ENCODE results near the gene SIGLEC12. TPM values are rescaled to one million over a fixed set of nuclear protein-coding genes. Genes with fewer than 3 reads are reported as not detected.

Gene SIGLEC12
- total and polyA plus RNA-seq, 9 of the 15 experiments (the other 6 are each of a cell fraction or from before 2014, with no cell fraction given), result 0.08 to 1.3 (median 0.54) TPM

DNA sequence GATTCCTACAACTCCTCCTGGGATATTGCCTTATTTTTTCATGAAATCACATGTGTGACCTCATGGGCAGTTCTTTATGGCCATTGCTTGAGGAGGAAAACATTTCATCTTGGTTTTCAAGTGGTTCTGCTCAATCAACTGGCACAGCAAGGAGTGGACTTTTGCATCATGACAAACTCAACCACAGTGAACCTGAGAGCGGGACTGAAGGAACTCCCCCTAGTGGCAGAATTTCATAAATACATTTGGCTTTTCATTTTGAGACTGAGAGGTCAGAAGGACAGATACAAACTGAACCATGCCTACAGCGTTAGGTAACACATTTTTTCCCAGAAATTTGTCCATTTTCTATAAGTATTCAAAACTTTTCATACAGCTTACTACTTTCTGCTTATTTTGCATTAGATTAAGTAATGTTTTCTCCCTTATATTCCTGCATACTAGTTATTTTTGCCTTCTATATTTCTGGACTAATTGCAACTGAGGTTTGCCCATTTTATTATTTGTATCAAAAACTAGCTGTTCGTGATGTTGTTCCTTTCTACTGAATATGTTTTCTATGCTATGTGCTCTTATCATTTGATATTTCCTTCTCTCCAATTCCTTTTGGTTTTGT lies 13.4 kb upstream of the SIGLEC12 start (continued):
- TF ChIP-seq NR2C2 (CRISPR knock-in tag; IDR thresholded peaks at IDR 0.05), result no peak
- TF ChIP-seq NR2C2 (tag; IDR thresholded peaks at IDR 0.05), result 0 out of 2 replicates have a peak, but pooled peaks have one; percentile 49
- TF ChIP-seq ELF2 (CRISPR knock-in tag; IDR thresholded peaks at IDR 0.05), result no peak
- no peak for TF ChIP-seq GATA2 (CRISPR knock-in tag; IDR thresholded peaks at IDR 0.05)
- peak; percentile 24 for TF ChIP-seq EP400 (IDR thresholded peaks at IDR 0.05)
- 0 out of 2 replicates have a peak, but pooled peaks have one; percentile 12 for TF ChIP-seq SMAD3 (CRISPR knock-in tag; conservative IDR thresholded peaks at IDR 0.05)
- TF ChIP-seq, protein P1, sequence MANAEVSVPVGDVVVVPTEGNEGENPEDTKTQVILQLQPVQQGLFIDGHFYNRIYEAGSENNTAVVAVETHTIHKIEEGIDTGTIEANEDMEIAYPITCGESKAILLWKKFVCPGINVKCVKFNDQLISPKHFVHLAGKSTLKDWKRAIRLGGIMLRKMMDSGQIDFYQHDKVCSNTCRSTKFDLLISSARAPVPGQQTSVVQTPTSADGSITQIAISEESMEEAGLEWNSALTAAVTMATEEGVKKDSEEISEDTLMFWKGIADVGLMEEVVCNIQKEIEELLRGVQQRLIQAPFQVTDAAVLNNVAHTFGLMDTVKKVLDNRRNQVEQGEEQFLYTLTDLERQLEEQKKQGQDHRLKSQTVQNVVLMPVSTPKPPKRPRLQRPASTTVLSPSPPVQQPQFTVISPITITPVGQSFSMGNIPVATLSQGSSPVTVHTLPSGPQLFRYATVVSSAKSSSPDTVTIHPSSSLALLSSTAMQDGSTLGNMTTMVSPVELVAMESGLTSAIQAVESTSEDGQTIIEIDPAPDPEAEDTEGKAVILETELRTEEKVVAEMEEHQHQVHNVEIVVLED (CRISPR knock-in tag; IDR thresholded peaks at IDR 0.05), result 0 out of 2 replicates have a peak, but pooled peaks have one; percentile 16
- no peak for TF ChIP-seq FOXP4 (CRISPR knock-in tag; IDR thresholded peaks at IDR 0.05; ENCODE audit: borderline replicate concordance)
- TF ChIP-seq IRF1 (CRISPR knock-in tag; IDR thresholded peaks at IDR 0.05; ENCODE audit: borderline replicate concordance), result no peak
- TF ChIP-seq FOXP1 (CRISPR knock-in tag; IDR thresholded peaks at IDR 0.05), result no peak
- no peak for TF ChIP-seq BDP1 (IDR thresholded peaks at IDR 0.05; ENCODE audit: insufficient read depth, insufficient read length)
- no peak for TF ChIP-seq ZNF347 (CRISPR knock-in tag; IDR thresholded peaks at IDR 0.05; ENCODE audit: low read depth)
- TF ChIP-seq DMBX1 (CRISPR knock-in tag; IDR thresholded peaks at IDR 0.05; ENCODE audit: borderline replicate concordance), result peak; percentile 70; the same call in 1 of the 2 replicates
- no peak for TF ChIP-seq RERE (CRISPR knock-in tag; IDR thresholded peaks at IDR 0.05; ENCODE audit: borderline replicate concordance)
- no peak for TF ChIP-seq TSC22D4 (tag; IDR thresholded peaks at IDR 0.05)
- TF ChIP-seq ZNF740 (CRISPR knock-in tag; IDR thresholded peaks at IDR 0.05), result no peak
- no peak for TF ChIP-seq ZNF740 (tag; IDR thresholded peaks at IDR 0.05)

Measured in K562 (cell line).